K562 (cell line): Measurements from ENCODE around the gene SLC22A1.

ENCODE experiments used
- EZH2 ChIP-seq: IDR thresholded peaks from 2 replicates; pipeline ENCODE4 v1.6.1; 2012; ENCODE audit warnings: low read depth, mild to moderate bottlenecking, inconsistent platforms, low read length, borderline replicate concordance
- POLR2A ChIP-seq: fragments of 450-650 bp; conservative IDR thresholded peaks from 2 replicates; pipeline ENCODE4 v1.6.1; 2016
- TBL1XR1 ChIP-seq, 2 experiments: IDR thresholded peaks; 2 replicates each; pipeline ENCODE4 v1.6.1; 2012; ENCODE audit warnings: improper control_type of control experiment in 2 of 2, low read length in 2 of 2, mild to moderate bottlenecking in 1 of 2
- TF ChIP-seq, protein P1 (sequence below), 2 experiments: IDR thresholded peaks; 2 replicates each; pipeline ENCODE4 v1.6.1; 2012; ENCODE audit warnings: improper control_type of control experiment in 2 of 2, low read depth in 2 of 2, low read length in 2 of 2, borderline replicate concordance in 1 of 2
- TF ChIP-seq, protein P2 (sequence below), 3 experiments: IDR thresholded peaks in 2 of 3; conservative IDR thresholded peaks in 1 of 3; 2 replicates each; pipeline ENCODE4 v1.5.1; 2011 to 2012; ENCODE audit warnings: low read length in 3 of 3, mild to moderate bottlenecking in 3 of 3, control low read depth in 2 of 3, improper control_type of control experiment in 1 of 3, inconsistent platforms in 1 of 3, low read depth in 1 of 3, mixed read lengths in 1 of 3, moderate library complexity in 1 of 3; ENCODE audit not compliant: insufficient read depth in 2 of 3

DNA sequence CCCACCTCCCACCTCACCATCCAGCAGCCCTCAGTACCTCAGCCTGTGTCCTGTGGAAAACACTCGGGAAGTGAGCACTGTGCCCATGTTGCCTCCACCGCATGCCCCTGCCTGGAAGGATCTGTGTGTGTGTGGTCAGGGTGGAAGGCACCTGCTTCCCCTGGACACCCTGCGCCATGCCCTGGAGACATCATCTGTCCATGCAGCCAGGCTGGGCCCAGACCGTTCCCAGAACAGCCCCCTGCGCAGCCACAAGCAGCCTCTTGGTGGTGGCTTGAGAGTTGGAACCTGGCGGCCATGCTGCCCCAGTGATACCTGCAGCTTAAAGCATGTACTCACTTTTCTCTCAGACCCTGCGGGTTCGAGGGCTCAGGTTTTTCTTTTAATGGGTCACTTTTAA lies 34.9 kb upstream of the SLC22A1 start:
- TF ChIP-seq POLR2A = no peak
- no peak for TF ChIP-seq EZH2
- TF ChIP-seq, protein P1, sequence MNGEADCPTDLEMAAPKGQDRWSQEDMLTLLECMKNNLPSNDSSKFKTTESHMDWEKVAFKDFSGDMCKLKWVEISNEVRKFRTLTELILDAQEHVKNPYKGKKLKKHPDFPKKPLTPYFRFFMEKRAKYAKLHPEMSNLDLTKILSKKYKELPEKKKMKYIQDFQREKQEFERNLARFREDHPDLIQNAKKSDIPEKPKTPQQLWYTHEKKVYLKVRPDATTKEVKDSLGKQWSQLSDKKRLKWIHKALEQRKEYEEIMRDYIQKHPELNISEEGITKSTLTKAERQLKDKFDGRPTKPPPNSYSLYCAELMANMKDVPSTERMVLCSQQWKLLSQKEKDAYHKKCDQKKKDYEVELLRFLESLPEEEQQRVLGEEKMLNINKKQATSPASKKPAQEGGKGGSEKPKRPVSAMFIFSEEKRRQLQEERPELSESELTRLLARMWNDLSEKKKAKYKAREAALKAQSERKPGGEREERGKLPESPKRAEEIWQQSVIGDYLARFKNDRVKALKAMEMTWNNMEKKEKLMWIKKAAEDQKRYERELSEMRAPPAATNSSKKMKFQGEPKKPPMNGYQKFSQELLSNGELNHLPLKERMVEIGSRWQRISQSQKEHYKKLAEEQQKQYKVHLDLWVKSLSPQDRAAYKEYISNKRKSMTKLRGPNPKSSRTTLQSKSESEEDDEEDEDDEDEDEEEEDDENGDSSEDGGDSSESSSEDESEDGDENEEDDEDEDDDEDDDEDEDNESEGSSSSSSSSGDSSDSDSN (IDR thresholded peaks at IDR 0.05; ENCODE audit: borderline replicate concordance in 1 of 2, low read depth in 2 of 2, low read length in 2 of 2) = no peak
- TF ChIP-seq, protein P2, sequence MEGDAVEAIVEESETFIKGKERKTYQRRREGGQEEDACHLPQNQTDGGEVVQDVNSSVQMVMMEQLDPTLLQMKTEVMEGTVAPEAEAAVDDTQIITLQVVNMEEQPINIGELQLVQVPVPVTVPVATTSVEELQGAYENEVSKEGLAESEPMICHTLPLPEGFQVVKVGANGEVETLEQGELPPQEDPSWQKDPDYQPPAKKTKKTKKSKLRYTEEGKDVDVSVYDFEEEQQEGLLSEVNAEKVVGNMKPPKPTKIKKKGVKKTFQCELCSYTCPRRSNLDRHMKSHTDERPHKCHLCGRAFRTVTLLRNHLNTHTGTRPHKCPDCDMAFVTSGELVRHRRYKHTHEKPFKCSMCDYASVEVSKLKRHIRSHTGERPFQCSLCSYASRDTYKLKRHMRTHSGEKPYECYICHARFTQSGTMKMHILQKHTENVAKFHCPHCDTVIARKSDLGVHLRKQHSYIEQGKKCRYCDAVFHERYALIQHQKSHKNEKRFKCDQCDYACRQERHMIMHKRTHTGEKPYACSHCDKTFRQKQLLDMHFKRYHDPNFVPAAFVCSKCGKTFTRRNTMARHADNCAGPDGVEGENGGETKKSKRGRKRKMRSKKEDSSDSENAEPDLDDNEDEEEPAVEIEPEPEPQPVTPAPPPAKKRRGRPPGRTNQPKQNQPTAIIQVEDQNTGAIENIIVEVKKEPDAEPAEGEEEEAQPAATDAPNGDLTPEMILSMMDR (IDR thresholded peaks at IDR 0.05 in 2 of 3, conservative IDR thresholded peaks at IDR 0.05 in 1 of 3; ENCODE audit: insufficient read depth in 2 of 3, low read depth in 1 of 3, low read length in 3 of 3) = no peak
- TF ChIP-seq TBL1XR1 (IDR thresholded peaks at IDR 0.05; ENCODE audit: low read length in 2 of 2) = no peak
